Endothelial cell of umbilical vein (primary cell): ENCODE measurements around the gene PHLPP1. TPM values are rescaled to one million over a fixed set of nuclear protein-coding genes. Genes with fewer than 3 reads are reported as not detected.

Experiments
- BruUV-seq: library from RNA; stranded (reverse); fragments of 400-500 nt; replicated peaks from 2 replicates; lab custom pipeline; 2021; lab: Mats Ljungman, UMichigan
- CTCF ChIA-PET: fragments of 300-600, 350-600 bp; sonication (Branson Sonifier 250); formaldehyde crosslinking; loops from one replicate; lab custom pipeline; 2021; ENCODE audit warnings: antibody characterized with exemption, inconsistent platforms; lab: Charles Lee
- POLR2A ChIA-PET: fragments of 300-600, 350-600 bp; sonication (Branson Sonifier 250); formaldehyde crosslinking; loops from one replicate; lab custom pipeline; 2021; ENCODE audit warnings: antibody characterized with exemption, inconsistent platforms; lab: Charles Lee
- DNase-seq: peaks from one replicate; pipeline ENCODE4 v3.0.0-alpha.2; 2011; ENCODE audit warnings: low read depth, low spot score
- FAIRE-seq: peaks from 2 replicates; lab custom pipeline; 2011; peaks lifted over from hg19 to GRCh38; lab: Jason Lieb, UNC
- H2AFZ ChIP-seq: 2 replicates; pipeline ENCODE4 v1.6.0; 2012; ENCODE audit warnings: low read depth, low read length, control low read depth, inconsistent platforms
- H3K27ac ChIP-seq: 2 replicates; pipeline ENCODE4 v1.5.1; 2011; ENCODE audit warnings: low read depth, mild to moderate bottlenecking, control low read depth, low read length, moderate library complexity; ENCODE audit not compliant: insufficient read depth
- H3K27me3 ChIP-seq, 2 experiments: 2 replicates each; pipeline versions ENCODE4 v1.6.0 to v1.6.1; 2011; ENCODE audit warnings: low read length in 2 of 2, mixed read lengths in 1 of 2; ENCODE audit not compliant: control insufficient read depth in 2 of 2, insufficient read depth in 2 of 2
- H3K36me3 ChIP-seq, 2 experiments: 2 replicates in 1 of 2; 3 replicates in 1 of 2; pipeline ENCODE4 v1.5.1; 2011; ENCODE audit warnings: low read length in 2 of 2, mild to moderate bottlenecking in 1 of 2, moderate library complexity in 1 of 2; ENCODE audit not compliant: control insufficient read depth in 2 of 2, insufficient read depth in 2 of 2; ENCODE audit errors: extremely low read depth in 1 of 2
- H3K4me1 ChIP-seq: 3 replicates; pipeline ENCODE4 v1.5.1; 2011; ENCODE audit warnings: mild to moderate bottlenecking, low read length; ENCODE audit not compliant: control insufficient read depth, insufficient read depth; ENCODE audit errors: extremely low read depth
- H3K4me2 ChIP-seq: 2 replicates; pipeline ENCODE4 v1.6.1; 2011; ENCODE audit warnings: low read length, control low read depth, mixed read lengths; ENCODE audit not compliant: insufficient read depth
- H3K4me3 ChIP-seq, 3 experiments: fragments of 200-600 bp in 1 of 3; sonication (generic), shearing (Covaris generic) in 1 of 3; replicated peaks in 1 of 3; 2 replicates each; pipeline ENCODE4 v1.5.1; 2011 to 2016; ENCODE audit warnings: control low read depth in 3 of 3, low read length in 3 of 3, mild to moderate bottlenecking in 2 of 3, inconsistent platforms in 1 of 3, low read depth in 1 of 3, moderate library complexity in 1 of 3; ENCODE audit not compliant: insufficient read depth in 1 of 3
- H3K79me2 ChIP-seq: 2 replicates; pipeline ENCODE4 v1.6.0; 2012; ENCODE audit warnings: low read length, inconsistent platforms; ENCODE audit not compliant: control insufficient read depth, insufficient read depth
- H3K9ac ChIP-seq: replicated peaks from 2 replicates; pipeline ENCODE3; 2011; ENCODE audit warnings: low read length, control low read depth; ENCODE audit not compliant: insufficient read depth; ENCODE audit errors: extremely low read depth
- H3K9me1 ChIP-seq: replicated peaks from 3 replicates; pipeline ENCODE4 v1.6.0; 2011; ENCODE audit warnings: mild to moderate bottlenecking, low read length; ENCODE audit not compliant: control insufficient read depth, insufficient read depth; ENCODE audit errors: extremely low read depth
- H3K9me3 ChIP-seq: replicated peaks from 2 replicates; pipeline ENCODE4 v1.5.1; 2012; ENCODE audit warnings: low read length, inconsistent platforms; ENCODE audit not compliant: control insufficient read depth, insufficient read depth
- H4K20me1 ChIP-seq: replicated peaks from 2 replicates; pipeline ENCODE3; 2011; ENCODE audit warnings: mild to moderate bottlenecking, low read length; ENCODE audit not compliant: control insufficient read depth, insufficient read depth; ENCODE audit errors: extremely low read depth
- CTCF ChIP-seq, 2 donors: IDR thresholded peaks; 1 replicate in 1 of 2; 2 replicates in 1 of 2; pipeline ENCODE4 v1.5.1; 2011; ENCODE audit warnings: low read length in 2 of 2, mild to moderate bottlenecking in 2 of 2, moderate library complexity in 2 of 2, control low read depth in 1 of 2, inconsistent platforms in 1 of 2, low read depth in 1 of 2; ENCODE audit not compliant: insufficient read depth in 1 of 2; ENCODE audit errors: extremely low read depth in 1 of 2
- EZH2 ChIP-seq: IDR thresholded peaks from 2 replicates; pipeline ENCODE4 v1.6.1; 2012; ENCODE audit warnings: borderline replicate concordance, low read depth, mild to moderate bottlenecking, moderate library complexity, low read length, inconsistent platforms; ENCODE audit not compliant: severe bottlenecking
- FOS ChIP-seq: IDR thresholded peaks from 2 replicates; pipeline ENCODE4 v1.6.1; 2011; ENCODE audit warnings: mild to moderate bottlenecking, low read length, moderate library complexity, borderline replicate concordance; ENCODE audit not compliant: insufficient read depth
- GATA2 ChIP-seq: IDR thresholded peaks from 2 replicates; pipeline ENCODE4 v1.7.0; 2011; ENCODE audit warnings: low read depth, mild to moderate bottlenecking, moderate library complexity, mixed read lengths, low read length; ENCODE audit not compliant: insufficient read length, insufficient read depth
- POLR2A ChIP-seq: IDR thresholded peaks from 2 replicates; pipeline ENCODE4 v1.6.1; 2012; ENCODE audit warnings: low read depth, mild to moderate bottlenecking, control low read depth, low read length
- POLR2AphosphoS5 ChIP-seq: IDR thresholded peaks from 2 replicates; pipeline ENCODE4 v1.6.1; 2012; ENCODE audit warnings: low read depth, mild to moderate bottlenecking, control low read depth, low read length, moderate library complexity; ENCODE audit not compliant: insufficient read depth
- dilution Hi-C: fragments of 300-500 bp; cut with MboI; formaldehyde crosslinking; loops from one replicate; pipeline ENCODE4 v1.15.0; 2019; ENCODE audit warnings: low sequenced_read_pairs; ENCODE audit not compliant: extremely low pct_ligation_motif_present
- intact Hi-C: fragments of 100-400 bp; cut with micrococcal nuclease; formaldehyde crosslinking; loops from one replicate; pipeline ENCODE4 v1.10.0; 2022
- polyA plus RNA-seq, 4 experiments: library from polyadenylated mRNA; depleted of rRNA in 3 of 4; stranded (reverse) in 3 of 4; unstranded in 1 of 4; fragments of >200 nt; gene quantifications; 2 replicates each; pipeline versions ENCODE4 v1.2.1 to v1.2.3, GENCODE V29; 2011 to 2012; ENCODE audit warnings: missing spikeins in 1 of 4
- total RNA-seq: library from RNA; stranded (reverse); gene quantifications from 2 replicates; pipeline ENCODE4 v1.2.3, GENCODE V29; 2021

Gene PHLPP1
- total and polyA plus RNA-seq, 2 donors (not counting 3 experiments of a cell fraction or from before 2014, with no cell fraction given): 4.0 to 10.8 TPM

DNA sequence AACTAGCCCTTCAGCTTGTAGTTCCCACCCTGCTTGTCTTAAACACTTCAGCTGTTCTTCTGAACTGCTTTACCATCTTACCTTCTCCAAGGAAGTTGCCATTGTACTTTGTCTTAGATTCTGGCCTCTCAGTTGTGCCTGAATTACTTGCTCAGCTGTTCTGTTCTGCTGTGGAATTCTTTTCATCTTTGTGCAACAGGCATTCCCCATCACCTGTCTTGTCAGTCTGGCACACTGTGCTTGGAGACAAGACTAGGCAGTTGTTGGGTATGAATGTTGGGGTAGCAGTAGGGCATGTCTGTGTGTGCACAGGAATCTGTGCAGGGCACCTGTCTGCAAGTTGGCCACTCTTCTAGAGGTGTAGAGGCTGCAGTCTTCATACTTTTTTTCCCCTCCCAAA lies 38.7 kb downstream of the PHLPP1 start:
- intact Hi-C loops: no loop called here
- H3K4me3 ChIP-seq: no peak overlapping the region
- no TSS peak for BruUV-seq
- dilution Hi-C loops: no loop called here
- CTCF ChIA-PET: no interaction called here
- FAIRE-seq (no peak), DNase-seq (no peak)
- H3K9me3 ChIP-seq: no peaks in the 10 kb centered on the region
- no peak for TF ChIP-seq FOS
- no peak for TF ChIP-seq CTCF (IDR thresholded peaks at IDR 0.05; ENCODE audit: extremely low read depth in 1 of 2, insufficient read depth in 1 of 2, low read depth in 1 of 2, low read length in 2 of 2)
- no peak for TF ChIP-seq POLR2AphosphoS5
- H3K27ac ChIP-seq: no peak overlapping the region
- H3K79me2 ChIP-seq: peaks cover 3% of the 10 kb centered on the region
- POLR2A ChIA-PET: no interaction called here
- H2AFZ ChIP-seq: no peak overlapping the region
- H3K4me2 ChIP-seq: no peak overlapping the region
- H3K9ac ChIP-seq: no peak overlapping the region
- H3K27me3 ChIP-seq: no peaks in the 10 kb centered on the region
- H3K4me1 ChIP-seq: peaks cover 22% of the 10 kb centered on the region
- no peaks in the 10 kb centered on the region for H3K36me3 ChIP-seq
- H3K9me1 ChIP-seq: no peaks in the 10 kb centered on the region
- no peaks in the 10 kb centered on the region for H4K20me1 ChIP-seq

DNA sequence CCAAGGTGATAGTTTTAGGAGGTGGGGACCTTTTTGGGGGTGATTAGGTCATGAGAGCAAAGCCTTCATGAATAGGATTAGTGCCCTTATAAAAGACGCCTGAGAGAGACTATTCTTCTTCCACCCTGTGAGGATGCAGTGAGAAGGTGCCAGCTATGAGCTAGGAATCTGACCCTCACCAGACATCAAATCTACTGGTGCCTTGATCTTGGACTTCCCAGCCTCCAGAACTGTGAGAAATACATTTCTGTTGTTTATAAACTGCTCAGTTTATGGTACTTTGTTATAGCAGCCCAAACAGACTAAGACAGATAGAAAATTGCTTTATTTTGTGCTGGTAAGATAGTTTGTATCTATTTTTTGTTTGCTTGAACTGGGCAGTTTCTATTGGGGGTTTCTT lies 40.1 kb downstream of the PHLPP1 start:
- DNase-seq (no peak), FAIRE-seq (no peak)
- Histone ChIP-seq H3K27me3 (no peaks in the 10 kb centered on the region), H2AFZ (no peak overlapping the region), H4K20me1 (no peaks in the 10 kb centered on the region), H3K9me1 (no peaks in the 10 kb centered on the region), H3K27ac (no peak overlapping the region), H3K4me3 (no peak overlapping the region), H3K79me2 (no peaks in the 10 kb centered on the region), H3K4me1 (peaks cover 30% of the 10 kb centered on the region), H3K36me3 (no peaks in the 10 kb centered on the region), H3K9ac (no peak overlapping the region), H3K9me3 (no peaks in the 10 kb centered on the region), H3K4me2 (no peak overlapping the region)
- TF ChIP-seq POLR2AphosphoS5 (no peak), GATA2 (no peak), FOS (no peak), POLR2A (no peak), EZH2 (no peak)
- ChIA-PET POLR2A (no interaction called here), CTCF (interaction anchor here (1.5 kb wide), 1 partner anchor 36 kb away, joined by 3 read pairs; no protein-coding TSS in a partner anchor)
- intact Hi-C loops (no loop called here), dilution Hi-C loops (no loop called here)
- no TSS peak for BruUV-seq
